Stimulated activated CD4-positive, alpha-beta T cell treated with anti-CD3 and anti-CD28 coated beads, TNF-alpha, amount 100 ng/mL, for 4 hours (primary cell): Measurements from ENCODE around the gene PAPLN.
A peak's percentile ranks its signal among the peaks of the same experiment; 100 is the strongest.

Experiments used
- DNase-seq, 3 experiments: peaks; one replicate each; pipeline ENCODE4 v3.0.0-alpha.2; 2020; ENCODE audit warnings: low read depth in 3 of 3

Gene PAPLN

GRCh38 chr14:73245480-73246325 is 8.4 kb downstream of the PAPLN start:
- peak in 2 of 3 experiments; percentile 3 to 15 for DNase-seq

GRCh38 chr14:73246387-73247150 is 9.3 kb downstream of the PAPLN start:
- no peak for DNase-seq

GRCh38 chr14:73248108-73248868 is 11.0 kb downstream of the PAPLN start:
- DNase-seq: no peak

GRCh38 chr14:73249108-73249507 is 11.8 kb downstream of the PAPLN start:
- DNase-seq: no peak

- DNase-seq: no peak
Observed at GRCh38 chr14:73249564-73250316, 12.4 kb downstream of the PAPLN start.

- no peak for DNase-seq
Observed at GRCh38 chr14:73250317-73250713, 13.0 kb downstream of the PAPLN start.

- DNase-seq: no peak
Observed at GRCh38 chr14:73250781-73251500, 13.6 kb downstream of the PAPLN start.

- DNase-seq: no peak
Observed at GRCh38 chr14:73251516-73252215, 14.4 kb downstream of the PAPLN start.

GRCh38 chr14:73252491-73253322 is 15.4 kb downstream of the PAPLN start:
- no peak for DNase-seq

- DNase-seq: no peak
Observed at GRCh38 chr14:73253323-73253610, 16.0 kb downstream of the PAPLN start.

- DNase-seq: no peak
Observed at GRCh38 chr14:73253721-73254120, 16.4 kb downstream of the PAPLN start.

- no peak for DNase-seq
Observed at GRCh38 chr14:73254247-73255004, 17.1 kb downstream of the PAPLN start.

- DNase-seq: no peak
Observed at GRCh38 chr14:73255005-73255400, 17.7 kb downstream of the PAPLN start.

- DNase-seq: no peak
Observed at GRCh38 chr14:73255693-73256225, 18.5 kb downstream of the PAPLN start.

- no peak for DNase-seq
Observed at GRCh38 chr14:73258076-73258475, 20.8 kb downstream of the PAPLN start.

- no peak for DNase-seq
Observed at GRCh38 chr14:73258845-73259611, 21.7 kb downstream of the PAPLN start.

GRCh38 chr14:73259837-73260236 is 22.5 kb downstream of the PAPLN start:
- DNase-seq: no peak

- no peak for DNase-seq
Observed at GRCh38 chr14:73260574-73260973, 23.3 kb downstream of the PAPLN start.
